HEK293 (cell line): ENCODE results near the gene SETD1B.

Experiments used
- AEBP2 ChIP-seq: fragments of 450-650 bp; formaldehyde crosslinking; IDR thresholded peaks from 2 replicates; pipeline ENCODE4 v1.5.1; 2016; ENCODE audit warnings: missing biosample characterization, missing genetic modification characterization, borderline replicate concordance
- CTCF ChIP-seq: fragments of 450-650 bp; formaldehyde crosslinking; IDR thresholded peaks from 2 replicates; pipeline ENCODE4 v1.5.1; 2016; ENCODE audit warnings: missing biosample characterization, missing genetic modification characterization
- ELK4 ChIP-seq: IDR thresholded peaks from 2 replicates; pipeline ENCODE4 v1.6.1; 2011; ENCODE audit warnings: mild to moderate bottlenecking, low read depth, low read length, borderline replicate concordance
- PRDM10 ChIP-seq: fragments of 450-650 bp; formaldehyde crosslinking; IDR thresholded peaks from 2 replicates; pipeline ENCODE4 v1.5.1; 2016; ENCODE audit warnings: missing biosample characterization, missing genetic modification characterization
- SP2 ChIP-seq: fragments of 450-650 bp; formaldehyde crosslinking; IDR thresholded peaks from 2 replicates; pipeline ENCODE4 v1.5.1; 2016; ENCODE audit warnings: missing biosample characterization, missing genetic modification characterization
- ZBTB11 ChIP-seq: fragments of 450-650 bp; formaldehyde crosslinking; conservative IDR thresholded peaks from 2 replicates; pipeline ENCODE4 v1.5.1; 2016; ENCODE audit warnings: low read depth, missing biosample characterization, missing genetic modification characterization
- ZEB2 ChIP-seq: fragments of 450-650 bp; formaldehyde crosslinking; IDR thresholded peaks from 2 replicates; pipeline ENCODE4 v1.5.1; 2016; ENCODE audit warnings: missing biosample characterization, missing genetic modification characterization
- ZFHX2 ChIP-seq: fragments of 450-650 bp; formaldehyde crosslinking; conservative IDR thresholded peaks from 2 replicates; pipeline ENCODE4 v1.5.1; 2016; ENCODE audit warnings: missing biosample characterization, missing genetic modification characterization
- ZNF280D ChIP-seq: fragments of 450-650 bp; formaldehyde crosslinking; IDR thresholded peaks from 2 replicates; pipeline ENCODE4 v1.5.1; 2016; ENCODE audit warnings: missing biosample characterization, missing genetic modification characterization
- ZNF335 ChIP-seq: fragments of 450-650 bp; formaldehyde crosslinking; conservative IDR thresholded peaks from 2 replicates; pipeline ENCODE4 v1.5.1; 2016; ENCODE audit warnings: missing biosample characterization, missing genetic modification characterization
- ZNF350 ChIP-seq: fragments of 450-650 bp; formaldehyde crosslinking; IDR thresholded peaks from 2 replicates; pipeline ENCODE4 v1.5.0; 2017; ENCODE audit warnings: missing biosample characterization, mild to moderate bottlenecking, missing genetic modification characterization
- ZNF416 ChIP-seq: fragments of 450-650 bp; formaldehyde crosslinking; IDR thresholded peaks from 2 replicates; pipeline ENCODE4 v1.5.1; 2016; ENCODE audit warnings: missing biosample characterization, missing genetic modification characterization
- ZNF561 ChIP-seq: fragments of 450-650 bp; IDR thresholded peaks from 2 replicates; pipeline ENCODE4 v1.5.1; 2018; ENCODE audit warnings: missing biosample characterization, missing genetic modification characterization, borderline replicate concordance

- TF ChIP-seq ZBTB11 (tag by site-specific recombination): no peak
- TF ChIP-seq ZNF350: no peak
- no peak for TF ChIP-seq CTCF (tag by site-specific recombination)
- TF ChIP-seq PRDM10 (tag by site-specific recombination): no peak
- no peak for TF ChIP-seq ZNF561 (tag by site-specific recombination)
- no peak for TF ChIP-seq SP2 (tag by site-specific recombination)
- no peak for TF ChIP-seq ZNF280D
- no peak for TF ChIP-seq ZEB2 (tag by site-specific recombination)
- peak; percentile 15; the same call in 1 of the 2 replicates for TF ChIP-seq ZFHX2
- no peak for TF ChIP-seq ZNF335 (tag by site-specific recombination)
- no peak for TF ChIP-seq ZNF416 (tag by site-specific recombination)
- TF ChIP-seq ELK4: no peak
- TF ChIP-seq AEBP2: no peak
Measured at GRCh38 chr12:121793440-121793837, 10.4 kb upstream of the SETD1B start, which contains the start of gene RHOF.
